Left lung (tissue), 10 donors: ENCODE measurements around the gene SCUBE3. TPM values are rescaled to one million over a fixed set of nuclear protein-coding genes. Genes with fewer than 3 reads are reported as not detected.

Source experiments
- ATAC-seq: fragments of 200-7000 bp; cut with Tn5 transposase; one replicate; pipeline ENCODE4 v1.9.1; 2020; ENCODE audit warnings: moderate library complexity
- DNase-seq, 4 donors: peaks; one replicate each; pipeline ENCODE4 v3.0.0-alpha.2; 2013 to 2020
- H3K27ac ChIP-seq, 2 donors: fragments of 200-600 bp; sonication (generic) in 1 of 2; one replicate each; pipeline versions ENCODE4 v1.5.0 to v1.8.0; 2020 to 2021
- H3K27me3 ChIP-seq, 2 donors: fragments of 200-600 bp; sonication (generic) in 1 of 2; one replicate each; pipeline versions ENCODE4 v1.5.0 to v1.8.0; 2020 to 2021
- H3K36me3 ChIP-seq, 2 donors: fragments of 200-600 bp; sonication (generic) in 1 of 2; one replicate each; pipeline versions ENCODE4 v1.5.0 to v1.8.0; 2020 to 2021
- H3K4me1 ChIP-seq, 2 donors: fragments of 200-600 bp; one replicate each; pipeline ENCODE4 v1.8.0; 2021
- H3K4me3 ChIP-seq, 2 donors: fragments of 200-600 bp; sonication (generic) in 1 of 2; one replicate each; pipeline versions ENCODE4 v1.5.0 to v1.8.0; 2020 to 2021; ENCODE audit warnings: mild to moderate bottlenecking in 1 of 2
- H3K9me3 ChIP-seq, 2 donors: fragments of 200-600 bp; sonication (generic) in 1 of 2; one replicate each; pipeline versions ENCODE4 v1.5.0 to v1.8.0; 2020 to 2021
- intact Hi-C, 2 donors: fragments of 100-400 bp; cut with DNase I; formaldehyde crosslinking; loops; one replicate each; pipeline versions ENCODE4 v1.11.2 to v1.14.2; 2022
- polyA plus RNA-seq, 6 donors: library from polyadenylated mRNA; unstranded; fragments of 120-200 nt; gene quantifications; one replicate each; pipeline ENCODE4 v1.2.1, GENCODE V29; 2013; ENCODE audit not compliant: insufficient read length in 6 of 6
- total RNA-seq, 2 donors: library from RNA; stranded (reverse); fragmentation: NEBNext Ultra II Directional; extraction: Animal tissue kit (Norgen Biotek cat#: 25700); gene quantifications; one replicate each; pipeline ENCODE4 v1.2.1, GENCODE V29; 2021
- TF ChIP-seq, protein P1 (sequence below), 2 donors: fragments of 200-600 bp; sonication (generic) in 1 of 2; IDR thresholded peaks; one replicate each; pipeline versions ENCODE4 v1.5.0 to v1.8.0; 2021; ENCODE audit warnings: antibody characterized with exemption in 2 of 2
- donor health status: DM: no; HTN: yes; CAD: no.
- donor health status: DM: no; HTN: no; CAD: no.

Gene SCUBE3
- total and polyA plus RNA-seq, 8 donors = 2.2 to 4.7 (median 3.9) TPM

DNA sequence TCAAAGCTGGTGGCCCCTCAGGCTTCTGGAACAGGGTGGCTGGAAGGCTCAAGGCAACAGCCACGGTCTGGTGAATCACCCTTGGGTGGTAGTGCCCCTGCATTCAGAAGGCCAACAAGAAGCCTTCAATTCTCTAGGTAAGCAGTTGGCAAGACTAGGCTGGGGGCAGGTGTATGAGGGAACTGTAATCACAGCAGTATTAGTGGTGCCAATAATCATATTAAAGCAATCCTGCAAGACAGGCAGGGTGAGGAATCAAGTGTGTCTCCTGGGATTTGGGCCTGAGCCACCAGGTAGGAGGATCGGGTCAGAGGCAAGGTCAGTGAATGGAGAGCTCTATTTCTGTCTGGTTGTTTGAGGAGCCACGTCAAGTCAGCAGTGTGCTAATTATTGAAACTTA, 24.9 kb upstream of the SCUBE3 start:
- DNase-seq = no peak
- no peaks in the 10 kb centered on the region for H3K36me3 ChIP-seq
- no peak for ATAC-seq
- no peak overlapping the region for H3K4me3 ChIP-seq
- H3K4me1 ChIP-seq = peaks cover 0 to 5% of the 10 kb centered on the region in 2 donors
- no peaks in the 10 kb centered on the region for H3K27me3 ChIP-seq
- intact Hi-C loops = no loop called here
- TF ChIP-seq, protein P1, sequence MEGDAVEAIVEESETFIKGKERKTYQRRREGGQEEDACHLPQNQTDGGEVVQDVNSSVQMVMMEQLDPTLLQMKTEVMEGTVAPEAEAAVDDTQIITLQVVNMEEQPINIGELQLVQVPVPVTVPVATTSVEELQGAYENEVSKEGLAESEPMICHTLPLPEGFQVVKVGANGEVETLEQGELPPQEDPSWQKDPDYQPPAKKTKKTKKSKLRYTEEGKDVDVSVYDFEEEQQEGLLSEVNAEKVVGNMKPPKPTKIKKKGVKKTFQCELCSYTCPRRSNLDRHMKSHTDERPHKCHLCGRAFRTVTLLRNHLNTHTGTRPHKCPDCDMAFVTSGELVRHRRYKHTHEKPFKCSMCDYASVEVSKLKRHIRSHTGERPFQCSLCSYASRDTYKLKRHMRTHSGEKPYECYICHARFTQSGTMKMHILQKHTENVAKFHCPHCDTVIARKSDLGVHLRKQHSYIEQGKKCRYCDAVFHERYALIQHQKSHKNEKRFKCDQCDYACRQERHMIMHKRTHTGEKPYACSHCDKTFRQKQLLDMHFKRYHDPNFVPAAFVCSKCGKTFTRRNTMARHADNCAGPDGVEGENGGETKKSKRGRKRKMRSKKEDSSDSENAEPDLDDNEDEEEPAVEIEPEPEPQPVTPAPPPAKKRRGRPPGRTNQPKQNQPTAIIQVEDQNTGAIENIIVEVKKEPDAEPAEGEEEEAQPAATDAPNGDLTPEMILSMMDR (IDR thresholded peaks at IDR 0.05) = no peak
- no peak overlapping the region for H3K27ac ChIP-seq
- no peaks in the 10 kb centered on the region for H3K9me3 ChIP-seq

DNA sequence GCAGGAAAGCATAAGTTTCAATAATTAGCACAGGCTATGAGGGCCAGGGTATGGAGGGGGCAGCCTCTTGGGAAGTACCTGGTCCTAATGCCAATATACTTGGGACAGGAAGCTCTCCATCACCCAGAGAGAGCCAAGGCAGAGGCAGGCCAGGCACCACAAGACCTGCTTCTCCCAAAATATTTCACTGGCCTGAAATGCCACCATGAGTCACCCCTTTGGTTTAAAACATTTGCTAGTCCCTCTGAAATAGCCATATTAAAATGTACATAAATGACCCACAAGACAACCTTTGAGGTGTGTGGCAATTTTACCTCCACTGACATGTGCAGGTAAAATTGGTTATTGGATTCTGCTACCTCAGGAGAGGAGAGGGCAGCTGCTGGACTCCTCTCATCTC, 23.4 kb upstream of the SCUBE3 start:
- intact Hi-C loops = no loop called here
- no peak overlapping the region for H3K27ac ChIP-seq

GRCh38 chr6:35191889-35192288, 21.9 kb upstream of the SCUBE3 start:
- no peak overlapping the region for H3K27ac ChIP-seq
- DNase-seq (no peak), ATAC-seq (no peak)
- H3K27me3 ChIP-seq = no peaks in the 10 kb centered on the region
- no peak overlapping the region for H3K4me3 ChIP-seq
- no peaks in the 10 kb centered on the region for H3K9me3 ChIP-seq
- no peaks in the 10 kb centered on the region for H3K4me1 ChIP-seq
- TF ChIP-seq, protein P1 (IDR thresholded peaks at IDR 0.05) = no peak
- no peaks in the 10 kb centered on the region for H3K36me3 ChIP-seq
- intact Hi-C loops = no loop called here

More for the DNA sequence above, 23.4 kb upstream of the SCUBE3 start:
- Histone ChIP-seq H3K27me3 (no peaks in the 10 kb centered on the region), H3K36me3 (no peaks in the 10 kb centered on the region), H3K4me1 (peaks cover 0 to 5% of the 10 kb centered on the region in 2 donors), H3K4me3 (no peak overlapping the region), H3K9me3 (no peaks in the 10 kb centered on the region)
- DNase-seq (no peak), ATAC-seq (no peak)
- TF ChIP-seq, protein P1 (IDR thresholded peaks at IDR 0.05) = no peak

DNA sequence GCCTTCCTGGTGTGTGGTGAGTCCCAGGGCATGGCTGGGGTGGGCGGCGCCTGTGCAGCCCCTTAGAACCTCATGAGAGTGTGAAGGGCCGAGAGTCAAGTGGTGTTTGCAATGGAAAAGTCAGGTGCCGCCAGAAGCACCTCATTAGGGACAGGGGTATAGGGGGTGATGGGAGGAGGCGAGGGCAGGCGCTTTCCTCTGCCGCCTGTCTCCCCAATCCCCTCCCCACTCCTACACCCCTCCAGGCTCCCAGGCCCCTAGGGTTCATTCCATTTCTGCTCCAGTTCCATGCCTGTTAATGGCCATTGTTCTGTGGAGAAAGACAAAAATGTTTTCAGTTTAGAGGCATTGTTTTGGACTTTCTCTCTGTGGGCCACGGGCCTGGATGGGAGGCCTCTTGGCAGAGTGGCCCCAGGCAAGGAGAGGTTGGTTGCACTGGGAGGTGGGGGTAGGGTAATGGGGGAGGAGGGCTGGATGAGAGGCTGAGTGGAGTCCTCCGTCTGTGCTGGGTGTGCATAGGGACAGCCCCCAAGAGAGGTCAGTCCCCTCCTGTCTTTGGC, 21.4 kb upstream of the SCUBE3 start:
- no peaks in the 10 kb centered on the region for H3K36me3 ChIP-seq
- TF ChIP-seq, protein P1 (IDR thresholded peaks at IDR 0.05) = no peak
- H3K9me3 ChIP-seq = no peaks in the 10 kb centered on the region
- no peaks in the 10 kb centered on the region for H3K27me3 ChIP-seq
- no peak overlapping the region for H3K27ac ChIP-seq
- H3K4me1 ChIP-seq = no peaks in the 10 kb centered on the region
- ATAC-seq (no peak), DNase-seq (no peak)
- intact Hi-C loops = no loop called here
- no peak overlapping the region for H3K4me3 ChIP-seq

DNA sequence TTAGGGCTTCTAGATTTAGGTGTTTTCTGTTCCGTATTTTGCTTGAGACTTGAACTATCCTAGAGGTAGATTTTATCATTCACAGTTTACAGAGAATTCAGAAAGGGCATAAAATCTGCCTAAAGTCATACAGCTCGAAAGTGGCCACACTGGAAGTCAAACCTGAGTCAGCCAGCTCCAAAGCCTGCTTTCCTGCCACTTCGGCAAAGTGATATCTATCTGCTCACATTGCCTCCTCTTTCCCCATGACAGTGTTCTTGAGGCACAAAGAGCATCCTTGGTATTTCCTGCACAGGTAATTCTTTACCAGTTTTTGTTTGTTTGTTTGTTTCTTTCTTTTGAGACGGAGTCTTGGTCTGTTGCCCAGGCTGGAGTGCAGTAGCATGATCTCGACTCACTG, 19.4 kb upstream of the SCUBE3 start:
- Histone ChIP-seq H3K36me3 (no peaks in the 10 kb centered on the region), H3K27ac (no peak overlapping the region), H3K4me3 (no peak overlapping the region), H3K27me3 (no peaks in the 10 kb centered on the region), H3K4me1 (no peaks in the 10 kb centered on the region), H3K9me3 (no peaks in the 10 kb centered on the region)
- intact Hi-C loops = no loop called here
- TF ChIP-seq, protein P1 (IDR thresholded peaks at IDR 0.05) = no peak
- DNase-seq (no peak), ATAC-seq (no peak)
